Tibial nerve (tissue), 4 donors: ENCODE measurements around the gene CLCN7. TPM values are rescaled to one million over a fixed set of nuclear protein-coding genes. Genes with fewer than 3 reads are reported as not detected.
"Not testable (repeated sequence)": the region's sequence is repeated elsewhere in the genome, so short reads cannot be mapped to it uniquely, and the experiment has no call there.

Experiments used
- DNase-seq, 2 donors: peaks; one replicate each; pipeline ENCODE4 v3.0.0-alpha.2; 2019; ENCODE audit warnings: low spot score in 2 of 2
- H3K27ac ChIP-seq, 4 donors: fragments of 200-600 bp; sonication (generic) in 3 of 4; one replicate each; pipeline ENCODE4 v1.5.1; 2017 to 2019; ENCODE audit warnings: mild to moderate bottlenecking in 1 of 4
- H3K27me3 ChIP-seq, 2 donors: fragments of 200-600 bp; sonication (generic) in 1 of 2; one replicate each; pipeline versions ENCODE4 v1.5.1 to v1.6.0; 2017 to 2019
- H3K36me3 ChIP-seq, 3 donors: fragments of 200-600 bp; sonication (generic); one replicate each; pipeline ENCODE4 v1.5.1; 2018 to 2019
- H3K4me1 ChIP-seq, 4 donors: fragments of 200-600 bp; sonication (generic) in 3 of 4; one replicate each; pipeline ENCODE4 v1.5.1; 2017 to 2019
- H3K4me3 ChIP-seq, 4 donors: fragments of 200-600 bp; sonication (generic) in 3 of 4; one replicate each; pipeline ENCODE4 v1.5.1; 2017 to 2019; ENCODE audit warnings: mild to moderate bottlenecking in 1 of 4, moderate library complexity in 1 of 4
- H3K9me3 ChIP-seq, 4 donors: fragments of 200-600 bp; sonication (generic) in 3 of 4; one replicate each; pipeline ENCODE4 v1.5.1; 2017 to 2019
- CTCF ChIP-seq, 5 experiments: fragments of 200-600 bp in 3 of 5; fragments of 450-650 bp in 2 of 5; sonication (generic) in 3 of 5; IDR thresholded peaks; one replicate each; pipeline ENCODE4 v1.5.1; 2016 to 2019; ENCODE audit warnings: antibody characterized with exemption in 5 of 5, mild to moderate bottlenecking in 3 of 5, moderate library complexity in 2 of 5
- EP300 ChIP-seq, 2 donors: sonication (generic); formaldehyde crosslinking; IDR thresholded peaks; one replicate each; pipeline ENCODE4 v1.6.1; 2017; ENCODE audit warnings: antibody characterized with exemption in 2 of 2, mild to moderate bottlenecking in 1 of 2
- POLR2A ChIP-seq, 2 donors: fragments of 450-650 bp; IDR thresholded peaks; one replicate each; pipeline ENCODE4 v1.6.1; 2017; ENCODE audit warnings: antibody characterized with exemption in 2 of 2, mild to moderate bottlenecking in 2 of 2, moderate library complexity in 2 of 2
- WGBS, 2 donors: methylation state at CpG; one replicate each; pipeline ENCODE4 v1.1.5; 2018; 5-methylcytosine and 5-hydroxymethylcytosine counted together
- total RNA-seq, 4 donors: library from RNA; depleted of rRNA; stranded (reverse); fragments of >200 nt; gene quantifications; one replicate each; pipeline ENCODE4 v1.1.0, GENCODE V29; 2016

CLCN7 gene
- total RNA-seq, 4 donors from 2014 or later: 38.7 to 136 (median 73.1) TPM

- no peak for TF ChIP-seq CTCF (IDR thresholded peaks at IDR 0.05)
- TF ChIP-seq EP300 (IDR thresholded peaks at IDR 0.05): no peak
- H3K4me3 ChIP-seq: no peak within 1 kb of the TSS
- peaks cover 0 to 77% (median 5%) of the 10 kb centered on the region in 3 donors for H3K36me3 ChIP-seq
- H3K4me1 ChIP-seq: no peaks in the 10 kb centered on the region
- H3K27me3 ChIP-seq: no peaks in the 10 kb centered on the region
- H3K27ac ChIP-seq: peak within 1 kb of the TSS in 1 of 4 donors; percentile 75
- no peak for DNase-seq
- 65 to 74% methylated on average over 16 to 23 of the region's 27 CpGs for WGBS, 2 donors
- H3K9me3 ChIP-seq: no peaks in the 10 kb centered on the region
Observed at GRCh38 chr16:1443980-1444729, 30.7 kb downstream of the CLCN7 start, which contains the start of gene CCDC154. CCDC154 (minus strand) TSS chr16:1444556; CDS start chr16:1444322, 234 bp downstream.

- H3K27ac ChIP-seq: no peak overlapping the region
- TF ChIP-seq CTCF (IDR thresholded peaks at IDR 0.05) (no peak), POLR2A (IDR thresholded peaks at IDR 0.05) (no peak), EP300 (IDR thresholded peaks at IDR 0.05) (no peak)
- no peaks in the 10 kb centered on the region for H3K9me3 ChIP-seq
- no peaks in the 10 kb centered on the region for H3K27me3 ChIP-seq
- peaks cover 0 to 77% (median 5%) of the 10 kb centered on the region in 3 donors for H3K36me3 ChIP-seq
- WGBS, 2 donors: 82 to 90% methylated on average over 28 to 33 of the region's 38 CpGs
- H3K4me1 ChIP-seq: no peaks in the 10 kb centered on the region
- H3K4me3 ChIP-seq: no peak overlapping the region
- no peak for DNase-seq
Observed at GRCh38 chr16:1443403-1443973, 31.3 kb downstream of the CLCN7 start.

GRCh38 chr16:1442697-1443096, 32.1 kb downstream of the CLCN7 start:
- Histone ChIP-seq H3K4me1 (no peaks in the 10 kb centered on the region), H3K27ac (no peak overlapping the region), H3K4me3 (no peak overlapping the region), H3K27me3 (no peaks in the 10 kb centered on the region), H3K9me3 (no peaks in the 10 kb centered on the region), H3K36me3 (peaks cover 0 to 77% (median 5%) of the 10 kb centered on the region in 3 donors)
- WGBS, 2 donors: 80 to 85% methylated on average over 17 to 18 of the region's 24 CpGs
- DNase-seq: no peak
- TF ChIP-seq CTCF (IDR thresholded peaks at IDR 0.05) (no peak), POLR2A (IDR thresholded peaks at IDR 0.05) (no peak), EP300 (IDR thresholded peaks at IDR 0.05) (no peak)

GRCh38 chr16:1441391-1441829, 33.4 kb downstream of the CLCN7 start:
- no peak overlapping the region for H3K27ac ChIP-seq
- TF ChIP-seq EP300 (IDR thresholded peaks at IDR 0.05) (no peak), CTCF (IDR thresholded peaks at IDR 0.05) (no peak), POLR2A (IDR thresholded peaks at IDR 0.05) (no peak)
- DNase-seq: no peak
- no peaks in the 10 kb centered on the region for H3K4me1 ChIP-seq
- H3K4me3 ChIP-seq: no peak overlapping the region
- 82% methylated on average over 18 to 21 of the region's 22 CpGs for WGBS, 2 donors
- no peaks in the 10 kb centered on the region for H3K27me3 ChIP-seq
- H3K36me3 ChIP-seq: peaks cover 0 to 77% (median 0%) of the 10 kb centered on the region in 3 donors
- H3K9me3 ChIP-seq: no peaks in the 10 kb centered on the region

- H3K4me1 ChIP-seq, DNase-seq, H3K9me3 ChIP-seq, H3K4me3 ChIP-seq, H3K27ac ChIP-seq, H3K27me3 ChIP-seq: not testable (repeated sequence)
- peaks cover 0 to 77% (median 0%) of the 10 kb centered on the region in 3 donors for H3K36me3 ChIP-seq
- 88 to 92% methylated on average over 4 of the region's 4 CpGs for WGBS, 2 donors
Observed at GRCh38 chr16:1439699-1440074, 35.1 kb downstream of the CLCN7 start.
